NCI-H1436 (cell line): ENCODE measurements around the gene KCNH8.

Experiments
- DNase-seq: peaks from one replicate; lab custom pipeline; 2025; lab: John Stamatoyannopoulos, UW

The KCNH8 gene

DNA sequence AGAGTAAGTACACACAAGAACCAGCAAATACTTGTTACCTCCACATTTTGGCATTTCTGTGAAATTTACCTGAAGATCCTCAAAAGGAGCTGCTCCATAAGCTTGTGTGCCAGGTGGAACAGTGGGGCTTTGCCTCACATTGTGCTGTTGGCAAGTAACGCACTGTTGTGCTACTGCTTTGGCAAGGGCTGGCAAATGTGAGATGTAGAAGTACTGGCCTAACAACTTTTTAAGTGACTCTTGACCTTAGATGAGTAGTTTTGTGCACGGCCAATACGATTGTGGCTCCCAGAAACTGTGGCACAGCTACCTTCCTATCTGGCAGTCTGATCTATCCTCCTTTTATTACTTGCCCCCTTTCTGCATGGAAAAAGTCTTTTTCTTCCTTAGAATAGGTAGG, 337.0 kb downstream of the KCNH8 start:
- no peak for DNase-seq

DNA sequence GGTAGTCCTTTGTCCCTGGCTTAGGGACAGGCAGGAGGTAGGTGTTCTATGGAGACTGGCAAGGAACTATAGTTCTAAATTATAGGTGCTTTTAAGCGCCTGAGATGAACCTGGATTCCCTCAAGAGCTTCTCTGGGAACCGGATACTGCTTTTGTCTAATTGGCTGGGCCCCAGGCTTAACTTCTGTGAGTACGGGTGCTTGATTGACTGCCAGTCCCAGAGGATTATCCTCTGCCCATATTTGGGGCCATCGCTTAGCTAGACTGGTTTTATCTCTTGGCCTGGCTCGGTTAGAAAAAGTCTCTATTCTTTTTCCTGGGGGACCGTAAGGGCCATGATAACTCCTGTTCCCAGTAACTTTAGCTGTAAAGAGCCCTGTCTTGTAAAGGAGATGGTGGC, 339.1 kb downstream of the KCNH8 start:
- DNase-seq = no peak

DNA sequence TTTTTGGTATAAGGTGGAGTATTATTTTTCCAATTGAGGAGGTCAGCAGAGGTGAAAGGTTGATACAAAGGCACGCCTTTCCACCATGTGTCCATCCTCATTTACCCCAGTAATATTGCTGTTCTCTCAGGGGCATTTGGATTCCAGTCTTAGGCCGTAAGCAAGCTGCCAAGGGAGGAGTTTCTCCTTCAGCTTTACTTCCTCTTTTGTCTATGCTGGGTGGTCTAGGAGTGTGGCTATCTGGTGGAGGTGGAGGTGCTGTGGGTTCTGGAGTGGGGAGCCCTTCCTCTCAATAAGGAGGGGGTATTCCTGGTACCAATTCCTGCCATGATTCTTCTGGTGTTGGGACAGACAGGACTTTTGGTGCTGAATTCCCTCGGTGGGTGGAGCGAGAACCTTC, 340.6 kb downstream of the KCNH8 start:
- no peak for DNase-seq

DNA sequence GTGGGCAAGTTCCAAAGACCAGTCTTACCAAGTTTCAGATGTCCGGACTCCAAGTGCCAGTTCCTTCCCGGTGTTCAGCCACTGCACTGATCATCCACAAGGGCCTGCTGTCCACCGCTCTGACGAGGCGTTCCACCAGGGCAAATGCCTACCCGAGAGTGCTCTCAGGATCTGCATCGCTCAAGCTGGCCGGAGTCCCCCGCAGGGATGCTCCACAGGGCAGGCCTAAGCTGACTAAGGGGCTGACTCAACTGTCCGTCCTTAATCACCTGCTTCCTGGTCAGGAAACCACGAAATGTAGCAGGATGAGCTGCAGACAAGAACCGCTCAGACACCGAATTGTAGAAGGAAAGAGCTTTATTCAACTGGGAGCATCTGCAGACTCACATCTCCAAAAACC, 341.6 kb downstream of the KCNH8 start:
- DNase-seq = no peak

DNA sequence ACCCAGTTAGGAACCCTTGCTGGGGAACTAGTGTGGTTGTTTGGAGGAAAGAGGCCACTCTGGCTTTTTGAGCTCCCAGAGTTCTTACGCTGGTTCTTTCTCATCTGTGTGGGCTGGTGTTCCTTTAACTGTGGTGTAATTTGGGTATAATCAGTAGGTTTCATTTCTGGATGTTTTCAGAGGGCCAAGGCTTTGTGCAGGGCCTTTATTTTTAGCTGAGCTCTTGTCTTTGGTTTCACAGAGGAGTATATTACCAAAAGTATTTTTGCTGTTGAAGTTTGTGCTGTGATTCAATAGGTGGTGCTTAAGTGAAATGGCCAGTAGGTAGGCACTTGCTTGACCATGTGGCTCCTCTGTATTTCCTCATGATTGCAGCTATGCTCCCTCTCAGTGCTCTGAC, 357.9 kb downstream of the KCNH8 start:
- no peak for DNase-seq

DNA sequence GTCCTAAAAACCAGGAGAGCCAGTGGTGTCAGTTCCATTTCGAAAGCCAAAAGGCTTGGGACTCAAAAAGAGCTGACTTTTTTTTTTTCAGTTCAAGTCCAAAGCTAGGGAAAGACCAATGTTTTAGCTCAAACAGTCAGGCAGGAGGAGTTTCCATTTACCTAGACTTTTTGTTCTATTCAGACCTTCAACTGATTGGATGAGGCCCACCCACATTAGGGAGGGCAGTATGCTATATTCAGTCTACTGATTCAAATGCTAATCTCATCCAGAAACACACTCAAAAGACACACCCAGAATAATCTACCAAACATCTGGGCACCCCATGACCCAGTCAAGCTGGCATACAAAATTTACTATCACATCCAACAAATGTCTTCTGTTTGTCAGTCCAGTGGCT, 374.0 kb downstream of the KCNH8 start:
- no peak for DNase-seq

DNA sequence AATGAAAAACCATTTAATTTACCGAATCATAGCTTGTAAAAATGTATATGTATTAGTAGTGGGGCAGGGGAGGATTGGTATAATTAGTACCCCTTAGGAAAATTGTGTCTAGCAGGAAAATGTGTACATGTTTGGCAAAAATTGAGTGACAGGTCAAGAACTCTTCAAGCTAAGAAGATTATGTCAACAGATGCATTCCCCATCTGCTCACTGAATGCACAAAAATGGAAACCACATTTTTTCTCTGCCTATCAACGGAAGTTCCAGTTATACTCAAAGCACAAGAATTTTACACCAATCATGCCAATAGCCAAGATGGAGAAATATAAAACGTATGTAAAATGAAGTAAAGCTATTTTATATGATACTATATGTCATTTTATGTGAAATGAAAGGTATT, 377.8 kb downstream of the KCNH8 start:
- DNase-seq = no peak

DNA sequence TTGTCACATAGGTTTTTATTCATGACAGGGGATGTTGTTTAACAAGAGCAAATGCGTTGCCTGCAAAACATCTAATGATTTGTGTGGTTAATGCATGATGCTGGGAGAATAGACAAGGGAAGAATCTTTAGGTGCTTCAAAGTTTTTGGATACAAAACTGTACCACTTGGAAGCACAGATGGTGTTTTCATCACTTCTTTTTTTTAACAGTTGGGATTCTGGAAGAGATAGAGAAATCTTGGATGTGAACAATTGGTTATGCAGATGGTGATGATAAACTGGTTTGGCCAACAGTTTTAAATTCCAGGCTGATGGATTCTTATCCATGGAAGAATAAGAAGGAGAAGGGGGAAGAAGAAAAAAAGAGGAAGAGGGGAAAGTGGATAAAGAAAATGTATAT, 379.4 kb downstream of the KCNH8 start:
- no peak for DNase-seq

DNA sequence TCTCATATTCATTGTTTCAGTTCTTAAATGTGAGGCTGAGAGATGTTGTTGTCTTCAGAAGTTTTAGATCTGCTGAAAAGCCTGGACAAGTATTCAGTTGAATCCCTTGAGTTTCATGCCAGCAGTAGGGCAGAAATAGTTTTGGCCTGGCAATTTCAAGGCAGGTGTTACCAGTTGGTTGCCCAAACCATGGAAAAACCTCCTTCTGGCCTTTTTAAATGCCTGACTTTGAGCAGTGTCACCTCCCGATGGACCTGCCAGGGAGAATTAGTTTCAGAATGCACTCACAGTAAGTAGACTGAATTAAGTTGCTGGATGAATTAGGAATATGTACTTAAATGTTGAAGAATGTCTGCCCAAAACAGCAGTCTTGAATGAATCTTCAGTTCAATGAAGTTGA, 383.1 kb downstream of the KCNH8 start:
- DNase-seq = no peak

DNA sequence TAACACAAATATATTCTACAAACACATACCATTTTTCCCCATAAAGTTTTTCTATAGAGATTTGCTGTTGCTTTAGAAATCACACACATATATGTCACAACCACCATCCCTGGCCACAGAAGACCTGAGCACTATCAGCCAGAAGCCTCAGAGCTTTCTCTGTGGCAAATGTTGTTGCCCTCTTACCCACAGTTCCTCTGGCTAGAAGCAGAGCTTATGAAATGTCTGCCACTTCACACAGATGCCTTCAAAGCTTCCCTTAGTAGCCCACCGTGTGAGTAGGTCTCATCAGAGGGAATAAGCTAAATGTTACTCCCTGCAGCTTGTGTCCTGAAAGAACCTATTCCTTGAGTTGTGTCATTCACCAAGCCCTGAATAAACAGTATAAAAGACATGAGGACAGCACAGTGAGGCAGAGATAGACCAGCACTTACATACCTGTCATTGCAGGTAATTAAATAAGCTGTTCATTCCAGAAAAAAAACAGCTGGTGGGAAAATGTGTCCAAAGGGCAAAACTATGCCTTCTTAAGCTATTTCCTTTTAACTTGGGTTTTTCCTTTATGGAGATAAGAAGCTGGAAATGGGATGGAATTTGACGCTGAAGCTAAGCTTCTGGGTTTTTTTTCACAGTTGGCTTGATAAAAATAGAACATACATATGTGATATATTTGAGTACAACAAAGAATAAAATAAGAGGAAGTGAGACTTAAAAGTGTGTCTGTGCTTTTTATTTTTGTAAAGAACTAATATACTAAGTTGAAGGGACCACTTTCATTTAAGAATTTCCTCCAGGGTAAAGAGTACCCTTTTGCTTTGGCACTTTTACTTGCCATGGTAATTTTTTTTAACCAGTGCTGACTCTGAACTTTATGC, 391.4 kb downstream of the KCNH8 start:
- DNase-seq = no peak

DNA sequence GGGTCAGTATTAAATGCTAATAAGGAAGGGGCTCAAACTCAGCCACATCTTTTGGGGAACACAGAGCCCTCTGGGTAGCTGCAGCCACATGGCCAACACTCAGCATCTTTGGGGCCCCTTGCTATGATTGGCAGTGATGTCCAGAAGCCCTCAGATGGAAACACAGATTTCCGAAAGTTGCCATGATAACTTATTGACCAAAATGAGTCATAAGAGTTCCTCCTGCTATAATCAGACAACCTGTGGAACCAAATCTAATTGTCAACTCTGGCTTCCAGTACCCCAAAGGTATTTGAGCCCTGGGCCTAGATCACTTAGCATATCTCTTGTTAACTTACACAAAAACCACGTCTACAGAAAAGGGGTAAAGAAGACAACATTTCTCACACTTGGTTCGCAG, 392.2 kb downstream of the KCNH8 start:
- no peak for DNase-seq

DNA sequence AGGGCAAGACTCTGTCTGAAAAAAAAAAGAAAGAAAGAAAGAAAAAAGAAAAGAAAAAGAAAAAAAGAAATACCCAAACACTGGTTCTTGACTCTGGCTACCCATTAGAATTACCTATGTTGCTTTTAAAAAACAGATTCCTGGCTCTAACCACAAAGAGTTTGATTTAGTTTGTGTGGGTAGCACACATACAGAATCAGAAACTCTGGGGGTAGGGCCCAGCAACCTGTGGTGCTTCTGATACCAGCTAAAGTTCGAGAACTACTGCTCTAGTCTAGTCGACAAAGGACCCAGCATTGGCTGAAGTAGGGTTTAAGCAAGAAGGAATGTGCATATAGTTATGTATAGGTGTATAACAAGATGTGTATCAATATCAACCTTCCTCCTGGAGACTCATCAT, 393.0 kb downstream of the KCNH8 start:
- no peak for DNase-seq

DNA sequence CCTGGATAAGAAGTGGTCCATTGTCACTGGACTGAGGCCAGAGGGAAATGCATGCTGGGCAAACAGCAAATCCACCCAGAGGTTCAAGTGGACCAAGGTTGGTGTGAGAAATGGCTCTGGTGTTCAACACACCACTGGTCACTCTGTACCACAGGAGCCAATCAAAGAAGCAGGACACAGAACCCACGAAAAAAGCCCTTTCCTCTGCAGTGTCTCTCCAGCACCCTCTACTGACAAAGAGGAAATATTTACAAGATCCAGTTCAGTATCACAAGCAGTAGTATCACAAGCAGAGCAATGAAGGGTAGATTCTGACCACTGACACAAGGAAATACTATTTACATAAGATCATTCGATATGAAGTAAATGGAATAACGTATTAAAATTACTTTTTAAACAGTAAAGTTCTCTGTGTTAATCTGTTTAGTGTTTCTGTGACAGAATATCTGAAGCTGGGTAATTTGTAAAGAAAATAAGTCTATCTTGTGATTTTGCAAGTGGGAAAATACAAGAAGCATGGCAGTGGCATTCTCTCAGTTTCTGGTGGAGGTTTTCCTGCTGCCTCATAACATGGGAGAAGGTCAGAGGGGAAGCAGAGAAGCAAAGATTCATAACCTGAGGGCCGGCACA, 395.0 kb downstream of the KCNH8 start:
- peak; percentile 9 for DNase-seq

DNA sequence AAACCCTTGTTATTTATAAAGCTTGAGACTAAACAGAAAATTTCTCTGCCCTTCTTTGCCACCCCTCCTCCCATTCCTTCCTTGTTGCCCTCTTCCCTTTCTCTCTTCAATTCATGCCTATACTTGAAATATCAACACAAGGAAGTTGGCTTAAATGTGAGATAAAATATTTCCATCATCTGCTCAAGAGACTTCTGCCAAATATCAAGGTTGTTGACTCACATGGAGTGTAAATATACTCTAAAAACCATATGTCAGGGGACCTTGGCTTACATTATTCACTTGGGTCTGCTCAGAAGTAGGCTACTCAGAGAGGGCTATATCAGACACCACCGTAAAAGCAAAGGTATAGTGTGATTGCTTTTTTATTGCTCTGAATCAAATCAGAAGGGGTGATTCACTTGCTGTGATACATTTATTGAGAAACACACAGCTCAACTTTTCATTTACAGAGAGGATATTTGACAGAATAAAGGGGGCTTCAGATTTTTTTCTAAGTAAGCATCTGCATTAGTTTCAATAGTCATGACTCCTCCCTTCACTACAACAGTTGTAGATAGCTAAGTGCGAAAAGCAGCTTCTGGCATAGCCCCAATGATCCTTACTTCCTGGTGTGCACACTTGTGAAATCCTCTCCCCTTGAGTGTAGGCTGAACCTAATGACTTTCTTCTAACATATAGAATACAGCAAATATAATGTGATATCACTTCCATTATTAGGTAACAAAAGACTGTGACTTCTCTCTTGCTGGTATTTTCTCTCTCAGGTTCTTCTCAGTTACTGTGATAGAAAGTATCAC, 399.6 kb downstream of the KCNH8 start:
- DNase-seq = no peak

DNA sequence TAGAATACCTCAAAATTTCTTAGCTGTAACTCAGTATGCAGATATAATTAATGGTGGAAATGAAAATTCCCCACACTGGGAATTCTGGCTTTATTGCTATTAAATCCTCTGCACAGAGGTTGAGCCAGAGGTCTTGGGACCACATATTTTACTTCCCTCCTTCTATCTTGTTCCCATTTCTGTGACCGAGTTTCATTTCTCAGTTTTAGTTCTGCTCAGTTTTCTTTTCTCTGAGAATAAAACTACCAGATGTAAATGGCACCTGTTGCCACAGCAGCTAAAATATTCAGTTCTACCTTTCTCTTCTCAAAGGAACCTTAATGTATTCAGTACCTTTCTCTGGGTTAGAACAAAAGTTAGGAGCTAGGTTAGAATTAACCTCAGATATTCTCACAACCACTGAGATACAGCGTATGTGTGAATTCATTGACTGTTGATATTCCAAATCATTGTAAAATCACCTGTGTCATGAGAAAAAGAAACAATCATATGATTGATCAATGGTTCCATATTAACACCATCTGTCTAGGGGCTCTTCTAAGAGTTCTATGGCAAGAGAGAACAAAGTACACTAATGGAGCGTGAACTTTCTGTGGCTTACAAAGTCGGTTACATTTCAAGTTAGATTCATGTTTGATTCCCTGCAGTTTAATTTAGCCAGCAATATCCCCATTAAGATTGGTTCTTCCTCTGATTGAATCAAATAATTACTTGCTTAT, 411.6 kb downstream of the KCNH8 start:
- no peak for DNase-seq

DNA sequence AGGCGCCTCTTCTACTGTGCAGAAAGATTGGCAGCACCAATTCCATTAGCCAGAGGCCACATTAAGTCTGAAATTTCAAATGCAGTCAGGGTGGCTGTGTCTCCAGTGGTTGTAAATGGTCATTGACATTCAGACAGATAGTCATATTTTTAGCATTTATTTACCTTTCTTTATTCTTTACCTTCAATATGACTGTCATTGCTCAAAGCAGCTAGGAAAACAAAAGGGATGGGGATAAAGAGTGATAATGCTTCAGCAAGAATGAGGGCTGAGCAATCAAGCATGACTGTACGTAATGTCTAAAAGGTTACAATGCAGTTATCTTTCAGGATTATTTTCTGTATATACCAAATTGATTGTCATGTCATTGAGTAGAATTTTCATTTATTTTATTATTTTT, 425.3 kb downstream of the KCNH8 start:
- no peak for DNase-seq

DNA sequence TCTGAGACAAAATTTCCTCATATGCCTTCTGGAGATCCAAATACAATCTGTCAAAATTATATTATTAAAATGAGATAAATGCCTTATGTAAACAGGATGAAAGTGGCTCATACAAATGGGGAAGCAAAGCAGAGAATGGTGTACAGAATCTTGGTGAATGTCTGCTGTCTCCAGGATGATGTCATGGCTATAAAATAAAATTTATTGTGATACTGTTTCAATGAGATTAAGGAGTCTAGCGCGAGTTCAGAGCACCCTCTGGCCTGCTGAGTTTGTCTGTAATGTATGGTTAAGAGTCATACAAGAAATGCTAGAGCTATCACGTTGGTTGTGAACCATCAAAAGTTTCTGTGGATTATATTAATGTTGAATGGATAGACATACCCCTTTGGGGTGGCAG, 426.0 kb downstream of the KCNH8 start:
- no peak for DNase-seq

DNA sequence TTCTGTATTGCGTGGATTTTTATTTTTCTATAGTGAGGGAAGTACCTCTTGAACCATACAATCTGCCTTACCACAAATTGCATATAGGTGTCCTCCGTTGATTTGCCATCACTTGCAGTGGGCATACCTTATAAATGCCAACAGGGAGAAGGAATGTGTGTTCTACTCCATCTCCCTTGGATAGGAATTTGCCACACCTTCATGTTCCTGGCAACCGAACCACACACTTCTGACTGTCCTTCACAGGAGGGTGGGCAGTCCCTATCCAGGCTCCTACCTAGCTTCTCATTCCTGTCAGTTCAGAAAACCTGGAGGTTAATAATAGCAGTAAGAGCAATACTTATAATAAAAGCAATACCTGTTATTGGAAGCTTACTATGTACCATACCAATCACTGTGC, 428.0 kb downstream of the KCNH8 start:
- no peak for DNase-seq
